NCI-H1436 (cell line): ENCODE measurements around the gene ATF7IP.
A peak's percentile ranks its signal among the peaks of the same experiment; 100 is the strongest.

Experiments
- DNase-seq: peaks from one replicate; lab custom pipeline; 2025; lab: John Stamatoyannopoulos, UW

The ATF7IP gene

DNA sequence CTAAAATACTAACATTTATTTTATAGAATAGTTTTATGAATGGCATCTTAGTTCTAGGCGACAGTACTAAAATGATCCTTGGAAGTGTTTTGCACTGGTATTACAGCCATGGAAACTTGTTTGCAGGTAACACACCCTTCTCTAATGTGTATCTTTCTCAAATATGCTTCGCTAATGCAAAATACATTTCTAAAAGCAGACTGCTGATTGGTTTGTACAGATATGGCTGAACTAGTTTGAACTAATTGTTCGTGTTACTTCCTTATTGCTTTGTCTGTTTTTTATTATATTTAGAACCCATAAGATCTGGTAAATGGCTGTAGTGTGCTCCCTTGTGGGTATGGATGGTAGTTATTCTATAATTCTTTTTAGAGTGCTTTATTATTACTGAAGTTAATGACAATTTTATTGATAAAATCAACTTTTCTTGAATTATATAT lies 53.0 kb downstream of the ATF7IP start:
- no peak for DNase-seq

DNA sequence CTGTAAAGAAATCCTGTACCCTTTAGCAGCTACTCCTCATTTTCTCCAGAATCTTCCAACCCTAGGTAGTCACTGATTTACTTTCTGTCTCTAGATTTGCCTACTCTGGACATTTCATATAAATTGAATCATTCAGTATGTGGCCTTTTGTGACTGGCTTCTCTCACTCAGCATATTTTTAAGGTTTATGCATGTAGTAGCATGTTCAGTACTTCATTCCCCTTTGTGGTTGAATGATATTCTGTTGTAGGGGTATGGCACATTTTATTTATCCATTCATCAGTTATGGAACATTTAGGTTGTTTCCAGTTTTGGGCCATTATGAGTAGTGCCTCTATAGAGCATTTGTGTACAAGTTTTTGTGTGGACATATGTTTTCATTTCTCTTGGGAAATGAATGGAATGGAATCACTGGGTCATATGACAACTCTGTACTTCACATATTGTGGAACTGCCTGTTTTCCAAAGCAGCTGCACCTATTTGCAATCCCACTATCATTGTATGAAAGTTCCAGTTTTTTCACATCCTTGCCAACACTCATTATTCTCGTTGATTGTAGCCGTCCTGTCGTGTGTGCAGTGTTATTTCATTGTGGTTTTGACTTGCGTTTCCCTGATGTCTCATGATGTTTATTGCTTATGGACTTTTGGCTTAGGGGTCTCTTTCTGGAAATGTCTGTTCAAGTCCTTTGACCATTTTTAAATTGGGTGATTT lies 57.2 kb downstream of the ATF7IP start:
- DNase-seq, result no peak

DNA sequence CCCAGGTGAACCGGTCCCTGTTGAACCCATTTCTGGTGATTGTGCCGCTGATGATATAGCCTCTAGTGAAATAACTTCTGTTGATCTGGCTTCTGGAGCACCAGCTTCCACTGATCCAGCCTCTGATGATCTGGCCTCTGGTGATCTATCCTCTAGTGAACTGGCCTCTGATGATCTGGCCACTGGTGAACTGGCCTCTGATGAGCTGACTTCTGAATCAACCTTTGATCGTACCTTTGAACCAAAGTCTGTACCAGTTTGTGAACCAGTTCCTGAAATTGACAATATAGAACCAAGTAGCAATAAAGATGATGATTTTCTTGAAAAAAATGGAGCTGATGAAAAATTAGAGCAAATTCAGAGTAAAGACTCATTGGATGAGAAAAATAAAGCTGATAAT lies 59.1 kb downstream of the ATF7IP start:
- no peak for DNase-seq

DNA sequence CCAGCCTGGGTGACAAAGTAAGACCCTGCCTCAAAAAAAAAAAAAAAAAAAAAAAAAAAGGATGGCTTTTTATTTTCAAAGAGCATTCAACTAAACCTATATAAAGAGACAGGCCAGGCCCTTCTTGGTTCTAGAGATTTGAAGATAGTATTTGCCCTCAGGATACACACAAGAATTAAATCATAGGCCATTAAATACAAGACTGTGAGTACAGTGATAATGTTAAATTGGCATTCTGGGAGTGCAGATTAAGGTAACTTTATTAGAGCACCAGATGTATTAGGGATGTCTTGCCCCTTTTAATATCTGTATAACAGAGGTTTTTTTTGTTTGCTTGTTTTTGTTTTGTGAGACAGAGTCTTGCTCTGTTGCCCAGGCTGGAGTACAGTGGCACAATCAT lies 61.3 kb downstream of the ATF7IP start:
- no peak for DNase-seq

DNA sequence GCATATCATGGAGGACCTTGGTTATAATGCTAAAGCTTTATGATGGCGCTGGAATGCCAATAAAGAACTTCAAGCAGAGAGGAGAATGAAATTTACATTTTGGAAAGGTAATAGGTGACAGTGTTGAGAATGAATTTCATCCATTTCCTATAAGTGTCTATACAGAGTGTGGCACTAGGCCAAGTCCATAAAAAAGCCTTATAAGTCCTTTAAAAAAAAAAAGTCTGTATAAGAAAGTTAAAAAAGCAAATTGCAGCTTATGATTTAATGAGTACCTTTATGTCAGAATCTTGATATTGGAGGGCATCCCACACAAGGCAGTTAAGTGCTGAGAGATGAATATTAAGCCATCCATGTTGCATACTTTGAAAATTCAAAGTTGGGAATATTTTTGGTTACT lies 62.4 kb downstream of the ATF7IP start:
- DNase-seq, result no peak

DNA sequence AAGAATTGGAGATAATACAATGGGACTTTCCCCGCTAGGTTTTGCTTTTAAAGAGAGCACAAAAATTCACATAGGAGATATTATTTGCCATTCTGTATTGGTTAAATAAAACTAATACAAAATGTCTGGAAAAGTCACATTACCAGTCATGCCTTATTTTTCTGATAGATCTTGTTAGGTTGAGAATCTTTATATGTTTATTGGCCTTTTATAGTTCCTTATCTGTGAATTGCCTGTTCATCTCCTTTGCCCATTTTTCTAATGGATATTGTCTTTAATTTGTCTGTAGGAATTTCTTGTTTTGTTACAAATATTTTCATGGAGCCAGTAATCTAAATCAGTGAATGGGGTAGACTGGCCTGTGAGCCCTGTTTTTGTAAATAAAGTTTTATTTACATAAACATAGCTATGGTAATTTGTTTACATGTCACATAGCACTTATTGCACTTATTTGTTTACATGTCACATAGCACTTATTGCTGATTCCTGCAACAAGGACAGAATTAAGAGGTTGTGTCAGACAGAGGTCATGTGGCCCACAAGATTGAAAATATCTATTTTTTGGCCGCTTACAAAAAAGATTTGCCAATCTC lies 65.0 kb downstream of the ATF7IP start:
- DNase-seq, result no peak

DNA sequence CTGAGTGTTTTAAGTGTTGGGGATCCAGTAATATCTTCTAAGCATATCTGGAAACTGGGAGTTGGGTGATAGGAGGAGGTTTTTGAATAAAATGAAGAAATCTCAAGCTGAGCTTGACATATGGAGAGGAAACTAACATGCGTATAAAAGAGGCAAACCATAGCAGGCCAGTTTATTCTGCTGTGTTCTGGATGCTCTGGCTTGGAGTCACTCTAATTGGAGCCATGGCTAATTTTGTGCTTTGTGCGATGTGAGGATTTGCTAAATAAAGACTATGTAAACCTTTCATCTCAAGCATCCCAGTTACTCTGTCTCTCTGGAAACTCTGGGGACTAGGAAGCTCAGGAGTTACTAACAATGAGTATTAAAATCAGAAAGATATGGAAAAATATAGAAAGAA lies 66.5 kb downstream of the ATF7IP start:
- no peak for DNase-seq

DNA sequence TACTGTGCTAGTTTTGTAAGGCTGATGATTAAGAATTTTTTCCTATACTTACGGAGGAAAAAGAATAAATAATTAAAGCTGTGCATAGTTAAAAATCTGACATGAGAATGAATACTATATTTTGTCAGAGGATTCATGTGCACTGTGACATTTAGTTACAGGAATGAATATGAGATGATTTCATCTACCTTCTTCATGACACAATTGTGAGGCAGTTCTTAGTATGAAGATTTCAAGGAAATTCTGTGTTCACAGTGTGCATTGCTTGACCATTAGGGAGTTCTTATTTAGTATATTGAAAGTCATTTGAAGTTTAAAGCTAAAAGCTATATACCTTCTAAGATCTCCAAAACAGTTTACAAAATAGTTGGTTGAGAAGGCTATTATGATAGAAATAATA lies 70.1 kb downstream of the ATF7IP start:
- no peak for DNase-seq

DNA sequence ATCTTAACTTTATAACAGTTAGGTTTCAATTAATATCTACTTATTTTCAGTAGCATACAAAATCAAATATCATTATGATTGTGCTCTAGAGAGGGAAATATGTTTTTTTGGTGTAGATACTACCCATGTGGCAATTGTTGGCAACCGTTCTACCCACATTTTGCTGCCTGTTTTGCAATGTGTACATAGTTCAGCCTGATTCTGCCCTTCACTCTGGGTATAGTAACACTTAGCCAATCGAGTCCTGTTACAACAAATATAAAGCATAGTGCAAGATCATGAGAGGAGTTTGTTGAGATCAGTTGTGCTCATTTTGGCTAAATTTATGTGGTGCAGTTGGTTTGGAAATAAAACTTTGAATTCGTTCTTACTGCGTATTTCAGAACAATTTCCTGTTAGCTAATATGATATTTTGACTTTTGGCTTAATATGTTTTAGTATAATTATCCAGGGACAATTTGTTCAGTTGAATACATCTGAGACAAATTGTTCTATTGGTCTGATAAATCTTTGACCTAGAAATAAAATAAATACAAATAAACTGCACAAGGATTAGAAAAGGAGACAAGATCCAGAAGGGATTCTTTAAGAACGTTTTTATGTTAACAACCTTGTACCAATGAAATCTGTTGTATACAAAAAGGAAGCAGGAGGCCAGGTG lies 76.9 kb downstream of the ATF7IP start:
- DNase-seq, result no peak

DNA sequence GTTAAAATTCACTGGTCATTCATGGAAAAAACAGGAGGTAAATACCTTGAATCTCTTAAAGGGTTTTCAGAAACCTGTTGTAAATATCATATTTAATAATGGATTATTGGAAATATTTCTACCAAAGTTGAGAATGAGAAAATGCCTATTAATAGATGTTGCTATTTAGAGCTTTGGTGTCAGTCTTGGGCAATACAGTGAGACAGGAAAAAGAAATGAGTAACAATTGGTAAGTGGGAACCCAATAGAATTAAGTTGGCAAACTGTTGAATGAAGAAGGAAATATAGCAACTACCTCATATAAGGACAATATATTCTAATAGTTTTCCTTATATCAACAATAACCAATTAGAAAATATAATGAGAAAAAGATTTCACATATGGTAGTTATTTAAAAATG lies 78.0 kb downstream of the ATF7IP start:
- no peak for DNase-seq

DNA sequence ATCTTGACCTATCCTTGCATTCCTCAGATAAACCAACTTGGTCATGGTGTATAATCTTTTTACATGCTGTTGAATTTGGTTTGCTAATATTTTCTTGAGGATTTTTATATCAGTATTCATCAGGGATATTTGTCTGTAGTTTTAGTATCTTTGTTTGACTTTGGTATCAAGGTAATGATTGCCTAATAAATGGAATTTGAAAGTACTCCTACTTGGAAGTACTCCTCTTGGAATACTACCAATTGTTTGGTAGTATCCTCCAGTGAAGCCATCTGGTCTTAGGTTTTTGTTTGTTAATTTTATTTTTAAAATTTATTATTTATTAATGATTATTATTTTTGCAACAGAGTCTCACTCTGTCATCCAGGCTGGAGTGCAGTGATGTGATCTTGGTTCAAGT lies 85.0 kb downstream of the ATF7IP start:
- no peak for DNase-seq

DNA sequence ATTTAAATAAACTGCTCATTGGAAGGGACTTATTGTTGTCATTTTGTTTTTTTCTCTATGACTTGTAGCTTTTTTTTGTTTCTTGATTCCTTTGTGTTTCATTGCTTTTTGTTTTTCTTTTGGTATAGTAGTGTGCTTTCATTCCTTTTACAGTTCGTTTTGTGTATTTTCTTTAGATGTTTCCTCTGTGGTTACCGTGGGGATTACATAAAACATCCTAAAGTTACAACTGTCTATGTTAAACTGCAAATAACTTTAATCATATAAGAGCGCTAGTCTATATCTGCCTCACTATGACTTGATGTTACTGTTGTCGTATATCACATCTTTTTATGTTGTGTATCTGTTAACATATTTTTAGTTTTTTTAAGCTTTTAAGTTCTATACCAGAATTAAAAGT lies 86.9 kb downstream of the ATF7IP start:
- no peak for DNase-seq

DNA sequence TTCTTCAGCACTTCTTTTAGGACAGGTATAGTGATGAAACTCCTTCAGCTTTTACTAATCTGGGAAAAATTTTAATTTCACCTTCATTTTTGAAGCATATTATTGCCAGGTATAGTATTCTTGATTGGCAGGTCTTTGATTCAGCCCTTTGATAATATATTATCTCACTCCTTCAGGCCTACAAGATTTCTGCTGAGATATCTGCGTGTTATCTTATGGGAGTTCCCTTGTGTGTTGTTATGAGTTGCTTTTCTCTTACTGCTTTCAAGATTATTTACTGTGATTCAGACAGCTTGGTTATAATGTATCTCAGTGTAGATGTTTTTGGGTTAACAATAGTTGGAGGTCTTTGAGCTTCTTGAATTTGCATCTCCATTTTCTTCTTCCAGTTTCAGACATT lies 87.4 kb downstream of the ATF7IP start:
- no peak for DNase-seq

DNA sequence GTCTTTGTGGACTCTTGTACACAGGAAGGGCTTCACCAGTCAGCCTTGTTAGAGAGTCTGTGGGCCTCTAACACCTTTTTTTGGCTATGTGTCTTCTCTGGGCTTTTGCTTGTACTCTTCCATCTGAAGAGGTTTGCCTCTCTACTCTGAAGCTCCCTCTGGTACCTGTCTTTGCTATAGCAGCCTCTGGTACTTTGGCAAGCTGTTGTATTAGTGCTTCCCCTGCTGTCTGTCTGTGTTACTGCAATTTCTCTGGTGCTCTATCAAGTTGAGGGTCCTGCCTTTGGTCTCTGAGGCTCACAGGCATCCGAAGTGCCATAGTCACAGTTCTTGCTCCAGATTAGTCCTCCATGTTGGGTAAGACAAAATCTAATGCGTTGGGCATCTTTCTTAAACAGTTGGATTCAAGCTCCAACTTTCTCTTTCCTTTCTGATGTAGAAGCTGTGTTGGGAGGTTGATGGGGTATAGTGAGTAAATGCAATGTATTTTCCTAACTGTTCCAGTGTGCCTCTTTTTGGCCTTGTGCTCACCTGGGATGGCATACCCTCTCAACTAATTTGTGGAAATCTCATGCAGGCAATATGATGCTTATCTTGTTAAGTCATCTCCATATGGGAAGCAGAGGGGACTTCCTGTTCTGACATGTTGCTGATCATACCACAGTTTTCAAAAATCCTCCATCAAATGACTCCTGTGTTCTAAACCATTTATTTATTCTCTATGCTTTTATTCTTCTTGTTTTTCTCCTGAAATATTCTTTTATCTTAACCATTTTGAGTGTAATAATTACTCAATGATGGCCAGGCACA lies 88.8 kb downstream of the ATF7IP start:
- DNase-seq, result peak; percentile 41

DNA sequence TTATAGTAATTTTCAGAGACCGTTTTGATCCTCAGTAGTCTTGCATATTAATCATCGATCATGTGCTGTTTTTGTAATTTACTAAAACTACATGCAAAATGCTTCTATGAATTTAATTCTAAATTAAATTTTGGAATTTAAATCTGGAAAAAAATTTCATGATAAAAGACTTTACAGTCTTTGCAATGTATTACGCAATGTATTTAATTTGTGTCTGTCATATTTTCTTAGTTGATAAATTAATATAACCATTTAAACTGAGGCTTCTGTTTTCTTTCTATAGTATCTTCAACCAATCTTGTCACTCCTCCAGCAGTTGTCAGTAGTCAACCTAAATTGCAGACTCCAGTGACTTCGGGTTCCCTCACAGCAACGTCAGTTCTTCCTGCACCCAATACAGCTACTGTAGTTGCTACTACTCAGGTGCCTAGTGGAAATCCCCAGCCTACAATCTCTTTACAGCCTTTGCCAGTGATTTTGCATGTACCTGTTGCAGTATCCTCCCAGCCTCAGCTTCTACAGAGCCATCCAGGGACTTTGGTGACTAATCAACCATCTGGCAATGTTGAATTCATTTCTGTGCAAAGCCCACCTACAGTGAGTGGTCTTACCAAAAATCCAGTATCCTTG lies 94.8 kb downstream of the ATF7IP start:
- no peak for DNase-seq

DNA sequence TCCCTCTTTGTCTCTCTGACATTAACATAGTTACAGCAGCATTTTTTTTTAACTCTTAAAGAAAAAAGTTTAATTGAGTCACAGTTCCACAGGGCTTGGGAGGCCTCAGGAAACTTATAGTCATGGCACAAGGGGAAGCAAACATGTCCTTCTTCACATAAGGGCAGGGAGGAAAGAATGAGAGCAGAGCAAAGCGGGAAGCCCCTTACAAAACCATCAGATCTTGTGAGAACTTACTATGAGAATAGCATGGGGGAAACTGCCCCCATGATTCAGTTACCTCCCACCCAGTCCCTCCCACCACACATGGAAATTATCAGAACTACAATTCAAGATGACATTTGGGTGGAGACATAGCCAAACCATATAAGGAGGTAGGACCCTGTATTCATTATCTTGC lies 106.0 kb downstream of the ATF7IP start:
- DNase-seq, result no peak

DNA sequence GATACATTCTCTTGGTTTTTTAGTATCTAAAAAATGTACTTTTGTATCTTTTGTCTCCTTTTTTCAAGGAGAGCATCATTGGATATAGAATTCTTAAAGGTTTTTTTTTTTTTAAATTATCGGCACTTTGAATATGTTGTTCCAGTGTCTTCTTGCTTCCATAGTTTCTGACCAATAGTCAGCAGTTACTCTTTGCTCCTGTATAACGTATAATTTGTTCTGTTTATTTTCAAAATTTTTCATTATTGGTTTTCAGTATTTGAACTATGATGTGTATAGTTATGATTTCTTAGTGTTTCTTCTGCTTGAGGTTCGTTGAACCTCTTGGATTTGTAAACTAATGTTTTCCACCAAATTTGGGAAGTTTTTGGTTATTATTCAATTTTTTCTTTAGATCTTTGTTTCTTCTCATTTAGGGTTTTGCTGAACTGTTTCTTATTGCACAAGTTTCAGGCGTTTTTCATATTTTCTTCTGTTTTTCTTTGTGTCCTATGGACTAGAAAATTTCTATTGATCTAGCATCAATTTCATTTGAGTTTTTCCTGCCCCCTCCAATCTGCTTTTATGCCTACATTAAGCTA lies 108.3 kb downstream of the ATF7IP start:
- DNase-seq, result no peak

DNA sequence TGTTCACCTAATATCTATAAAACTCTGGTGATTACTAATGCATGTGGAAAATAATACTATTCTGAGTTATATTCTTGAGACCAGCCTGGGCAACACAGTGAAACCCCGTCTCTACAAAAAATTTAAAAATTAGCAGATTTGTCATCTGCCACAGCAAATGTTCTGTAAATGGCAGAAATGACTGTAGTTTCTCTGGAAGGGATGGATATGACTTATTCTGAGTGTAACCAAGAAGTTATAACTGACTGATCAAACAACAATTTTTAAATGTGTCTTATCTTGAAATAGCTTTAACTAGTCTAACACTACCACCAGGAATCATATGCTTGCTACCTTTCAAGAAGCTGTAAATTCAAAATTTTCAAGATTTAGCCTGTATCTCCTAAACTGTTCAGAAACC lies 113.5 kb downstream of the ATF7IP start:
- DNase-seq, result no peak

DNA sequence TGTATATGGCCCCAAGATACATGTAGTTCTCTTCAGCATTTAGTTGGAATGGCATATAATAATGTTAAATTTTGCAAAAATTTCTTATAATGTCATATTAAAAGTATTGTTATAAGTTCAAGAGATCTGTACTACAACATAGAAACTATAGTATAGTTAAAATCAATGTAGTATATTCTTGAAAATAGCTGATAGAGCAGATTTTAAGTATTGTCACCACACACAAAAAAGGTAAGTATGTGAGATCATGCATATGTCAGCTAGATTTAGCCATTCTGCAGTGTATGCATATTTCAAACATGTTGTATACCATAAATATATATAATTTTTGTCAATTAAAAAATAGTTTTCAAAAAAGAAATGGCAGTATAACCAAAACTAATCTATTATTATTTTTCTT lies 115.7 kb downstream of the ATF7IP start:
- DNase-seq, result no peak

DNA sequence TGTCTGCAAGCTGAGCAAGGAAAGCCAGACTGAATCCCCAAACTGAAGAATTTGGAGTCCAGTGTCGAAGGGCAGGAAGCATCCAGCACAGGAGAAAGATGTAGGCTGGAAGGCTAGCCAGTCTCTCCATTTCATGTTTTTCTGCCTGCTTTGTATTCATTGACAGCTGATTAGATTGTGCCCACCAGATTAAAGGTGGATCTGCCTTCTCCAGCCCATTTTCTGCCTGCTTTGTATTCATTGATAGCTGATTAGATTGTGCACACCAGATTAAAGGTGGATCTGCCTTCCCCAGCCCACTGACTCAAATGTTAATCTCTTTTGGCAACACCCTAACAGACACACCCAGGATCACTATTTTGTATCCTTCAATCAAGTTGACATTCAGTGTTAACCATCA lies 116.9 kb downstream of the ATF7IP start:
- DNase-seq, result no peak

DNA sequence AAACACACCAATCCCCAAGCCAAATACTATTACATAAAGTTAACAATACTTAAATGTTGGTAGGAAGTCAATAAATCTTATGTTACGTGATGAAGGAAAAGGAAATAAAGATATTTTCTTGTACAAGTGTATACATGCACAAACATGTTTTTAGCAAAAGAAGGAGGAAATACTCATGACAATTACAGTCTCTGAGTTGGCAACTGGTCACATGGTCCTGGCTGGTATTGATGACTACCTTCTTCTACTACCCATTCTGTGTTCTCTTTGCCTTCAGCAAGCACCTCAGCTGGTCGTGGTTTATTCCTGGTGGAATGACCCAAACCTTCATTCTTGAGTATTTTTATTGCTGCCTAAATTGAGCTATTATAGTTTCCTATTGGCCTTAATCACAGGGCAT lies 117.4 kb downstream of the ATF7IP start:
- no peak for DNase-seq

DNA sequence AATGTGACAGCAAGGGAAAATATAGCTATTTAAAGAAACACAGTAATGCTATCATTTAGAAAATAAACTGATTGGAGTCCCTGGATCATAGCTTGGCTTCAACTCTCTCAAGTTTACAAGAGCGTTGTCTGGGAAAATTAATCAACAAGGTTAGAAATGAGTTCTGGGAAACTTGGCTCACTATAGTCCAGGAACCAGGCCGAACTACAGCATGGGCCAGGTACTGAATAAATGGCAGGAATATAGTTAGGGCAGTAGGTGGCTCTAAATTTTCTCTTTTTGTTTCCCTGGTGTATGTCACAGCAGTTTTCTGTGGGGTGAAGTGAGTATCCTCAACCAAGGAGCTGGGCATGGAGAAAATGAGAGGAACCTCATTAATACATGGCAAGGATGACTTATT lies 129.8 kb downstream of the ATF7IP start:
- no peak for DNase-seq
